Measurements from ENCODE around the gene DEFB125. TPM values are rescaled to one million over a fixed set of nuclear protein-coding genes. Genes with fewer than 3 reads are reported as not detected.

The DEFB125 gene, protein sequence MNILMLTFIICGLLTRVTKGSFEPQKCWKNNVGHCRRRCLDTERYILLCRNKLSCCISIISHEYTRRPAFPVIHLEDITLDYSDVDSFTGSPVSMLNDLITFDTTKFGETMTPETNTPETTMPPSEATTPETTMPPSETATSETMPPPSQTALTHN
- total RNA-seq, result not detected

DNA sequence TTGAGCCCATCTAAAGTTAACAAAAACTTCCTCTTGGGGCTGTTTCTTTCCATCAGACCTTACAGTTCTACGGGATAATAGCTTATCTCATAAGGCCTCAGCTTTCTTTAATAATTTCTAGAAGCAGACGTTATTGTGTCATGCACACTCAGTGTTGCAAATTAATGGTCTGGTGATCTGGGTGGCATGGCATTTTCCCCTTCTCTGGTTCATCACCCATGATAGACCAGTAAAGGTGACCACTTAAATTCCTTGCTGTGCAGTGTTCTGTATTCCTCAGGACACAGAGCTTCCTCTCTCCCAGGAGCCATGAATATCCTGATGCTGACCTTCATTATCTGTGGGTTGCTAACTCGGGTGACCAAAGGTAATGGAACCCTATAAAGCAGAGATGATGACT is at the start of gene DEFB125:
Gene DEFB125, plus strand, starts transcription at position 272 of the 400 bp plus-strand sequence. Its CDS starts 38 bp downstream, at position 310.
- no peaks in the 10 kb centered on the region for H3K36me3 ChIP-seq
- no peak for TF ChIP-seq POLR2A (IDR thresholded peaks at IDR 0.05)
- TF ChIP-seq, protein P1, sequence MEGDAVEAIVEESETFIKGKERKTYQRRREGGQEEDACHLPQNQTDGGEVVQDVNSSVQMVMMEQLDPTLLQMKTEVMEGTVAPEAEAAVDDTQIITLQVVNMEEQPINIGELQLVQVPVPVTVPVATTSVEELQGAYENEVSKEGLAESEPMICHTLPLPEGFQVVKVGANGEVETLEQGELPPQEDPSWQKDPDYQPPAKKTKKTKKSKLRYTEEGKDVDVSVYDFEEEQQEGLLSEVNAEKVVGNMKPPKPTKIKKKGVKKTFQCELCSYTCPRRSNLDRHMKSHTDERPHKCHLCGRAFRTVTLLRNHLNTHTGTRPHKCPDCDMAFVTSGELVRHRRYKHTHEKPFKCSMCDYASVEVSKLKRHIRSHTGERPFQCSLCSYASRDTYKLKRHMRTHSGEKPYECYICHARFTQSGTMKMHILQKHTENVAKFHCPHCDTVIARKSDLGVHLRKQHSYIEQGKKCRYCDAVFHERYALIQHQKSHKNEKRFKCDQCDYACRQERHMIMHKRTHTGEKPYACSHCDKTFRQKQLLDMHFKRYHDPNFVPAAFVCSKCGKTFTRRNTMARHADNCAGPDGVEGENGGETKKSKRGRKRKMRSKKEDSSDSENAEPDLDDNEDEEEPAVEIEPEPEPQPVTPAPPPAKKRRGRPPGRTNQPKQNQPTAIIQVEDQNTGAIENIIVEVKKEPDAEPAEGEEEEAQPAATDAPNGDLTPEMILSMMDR (IDR thresholded peaks at IDR 0.05), result no peak
- no peak for DNase-seq
- H3K4me1 ChIP-seq, result no peaks in the 10 kb centered on the region
- H3K4me3 ChIP-seq, result no peak within 1 kb of the TSS
- H3K27ac ChIP-seq, result no peak within 1 kb of the TSS
- no peaks in the 10 kb centered on the region for H3K27me3 ChIP-seq
- no peaks in the 10 kb centered on the region for H3K9me3 ChIP-seq

DNA sequence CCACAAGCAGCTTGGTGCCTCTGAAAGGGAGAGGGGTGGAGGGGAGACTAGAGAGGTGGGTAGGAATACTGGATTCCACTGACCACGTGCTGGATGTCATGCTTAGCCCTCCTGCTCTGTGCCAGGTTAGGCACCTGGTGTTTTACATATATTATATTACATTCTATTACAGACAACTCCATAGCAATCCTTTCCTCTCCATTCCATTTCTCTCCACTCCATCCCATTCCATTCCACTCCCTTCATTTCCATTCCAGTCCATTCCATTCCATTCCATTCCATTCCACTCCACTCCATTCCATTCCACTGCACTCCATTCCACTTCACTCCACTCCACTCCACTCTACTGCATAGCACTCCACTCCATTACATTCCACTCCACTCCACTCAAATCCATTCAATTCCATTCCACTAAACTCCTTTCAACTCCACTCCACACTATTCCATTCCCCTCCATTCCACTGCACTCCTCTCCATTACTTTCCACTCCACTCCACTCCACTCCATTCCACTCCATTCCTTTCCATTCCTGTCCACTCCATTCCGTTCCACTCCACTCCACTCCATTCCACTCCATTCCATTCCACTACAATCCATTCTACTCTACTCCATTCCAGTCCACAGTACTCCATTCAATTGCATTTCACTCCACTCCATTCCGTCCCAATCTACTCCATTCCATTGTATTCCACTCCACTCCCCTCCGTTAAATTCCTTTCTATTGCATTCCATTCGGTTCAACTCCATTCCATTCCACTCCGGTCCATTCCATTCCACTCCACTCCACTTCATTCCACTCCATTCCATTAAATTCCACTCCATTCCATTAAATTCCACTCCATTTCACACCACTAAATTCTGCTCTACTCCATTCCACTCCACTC is 27.2 kb upstream of the DEFB125 start:
- Histone ChIP-seq H3K27ac (no peak overlapping the region), H3K27me3 (no peaks in the 10 kb centered on the region), H3K4me3 (no peak overlapping the region), H3K36me3 (no peaks in the 10 kb centered on the region), H3K9me3 (no peaks in the 10 kb centered on the region), H3K4me1 (no peaks in the 10 kb centered on the region)
- no peak for DNase-seq
- TF ChIP-seq, protein P1 (IDR thresholded peaks at IDR 0.05), result no peak
- TF ChIP-seq POLR2A (IDR thresholded peaks at IDR 0.05), result no peak

DNA sequence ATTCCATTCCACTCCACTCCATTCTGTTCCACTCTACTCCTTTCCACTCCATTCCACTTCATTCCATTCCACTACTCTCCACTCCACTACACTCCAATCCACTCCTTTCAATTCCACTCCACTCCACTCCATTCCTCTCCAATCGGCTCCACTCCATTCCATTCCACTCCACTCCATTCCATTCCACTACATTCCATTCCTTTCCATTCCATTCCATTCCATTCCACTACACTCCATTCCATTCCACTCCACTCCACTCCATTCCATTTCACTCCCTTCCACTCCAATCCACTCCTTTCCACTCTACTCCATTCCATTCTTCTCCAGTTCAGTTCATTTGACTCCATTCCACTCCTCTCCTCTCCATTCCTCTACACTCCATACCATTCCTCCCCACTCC is 26.2 kb upstream of the DEFB125 start:
- no peaks in the 10 kb centered on the region for H3K27me3 ChIP-seq
- H3K36me3 ChIP-seq, result no peaks in the 10 kb centered on the region
- no peak overlapping the region for H3K27ac ChIP-seq
- DNase-seq, result no peak
- no peaks in the 10 kb centered on the region for H3K4me1 ChIP-seq
- H3K4me3 ChIP-seq, result no peak overlapping the region
- no peaks in the 10 kb centered on the region for H3K9me3 ChIP-seq
- TF ChIP-seq, protein P1 (IDR thresholded peaks at IDR 0.05), result no peak
- TF ChIP-seq POLR2A (IDR thresholded peaks at IDR 0.05), result no peak

DNA sequence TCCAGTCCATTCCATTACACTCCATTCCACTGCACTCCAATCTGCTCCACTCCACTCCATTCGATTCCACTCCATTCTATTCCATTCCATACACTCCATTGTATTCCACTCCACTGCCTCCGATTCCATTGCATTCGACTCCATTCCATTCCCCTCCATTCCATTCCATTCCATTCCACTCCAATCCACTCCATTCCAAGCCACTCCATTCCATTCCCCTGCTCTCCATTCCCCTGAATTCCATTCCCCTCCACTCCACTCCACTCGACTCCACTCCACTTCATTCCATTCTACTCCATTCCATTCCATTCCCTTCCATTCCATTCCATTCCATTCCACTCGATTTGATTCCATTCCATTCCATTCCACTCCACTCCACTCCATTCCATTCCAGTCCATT is 25.7 kb upstream of the DEFB125 start:
- no peaks in the 10 kb centered on the region for H3K27me3 ChIP-seq
- H3K4me3 ChIP-seq, result no peak overlapping the region
- no peak overlapping the region for H3K27ac ChIP-seq
- no peaks in the 10 kb centered on the region for H3K36me3 ChIP-seq
- no peaks in the 10 kb centered on the region for H3K9me3 ChIP-seq
- TF ChIP-seq, protein P1 (IDR thresholded peaks at IDR 0.05), result no peak
- TF ChIP-seq POLR2A (IDR thresholded peaks at IDR 0.05), result no peak
- DNase-seq, result no peak
- no peaks in the 10 kb centered on the region for H3K4me1 ChIP-seq

DNA sequence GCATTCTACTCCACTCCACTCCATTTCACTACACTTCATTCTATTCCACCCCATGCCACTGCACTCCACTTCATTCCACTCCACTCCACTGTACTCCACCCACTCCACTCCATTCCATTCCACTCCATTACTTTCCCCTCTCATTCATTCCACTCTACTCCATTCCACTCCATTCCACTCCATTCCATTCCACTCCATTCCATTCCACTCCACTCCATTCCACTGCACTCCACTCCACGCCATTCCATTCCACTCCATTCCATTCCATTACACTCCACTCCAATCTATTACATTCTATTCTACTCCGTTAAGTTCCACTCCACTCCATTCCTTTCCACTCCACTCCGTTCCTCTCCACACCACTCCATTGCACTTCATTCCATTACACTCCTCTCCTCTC is 25.0 kb upstream of the DEFB125 start:
- TF ChIP-seq, protein P1 (IDR thresholded peaks at IDR 0.05), result no peak
- TF ChIP-seq POLR2A (IDR thresholded peaks at IDR 0.05), result no peak
- Histone ChIP-seq H3K4me3 (no peak overlapping the region), H3K36me3 (no peaks in the 10 kb centered on the region), H3K27ac (no peak overlapping the region), H3K4me1 (no peaks in the 10 kb centered on the region), H3K27me3 (no peaks in the 10 kb centered on the region), H3K9me3 (no peaks in the 10 kb centered on the region)
- DNase-seq, result no peak

Data from Peyer's patch (tissue), 4 donors.